ENCODE results near the gene XYLT1. TPM values are rescaled to one million over a fixed set of nuclear protein-coding genes. Genes with fewer than 3 reads are reported as not detected.

The XYLT1 gene
- total and polyA plus RNA-seq, 2 of the 8 experiments (the other 6 are each of a cell fraction or from before 2014, with no cell fraction given) = 6.6 to 25.4 TPM

DNA sequence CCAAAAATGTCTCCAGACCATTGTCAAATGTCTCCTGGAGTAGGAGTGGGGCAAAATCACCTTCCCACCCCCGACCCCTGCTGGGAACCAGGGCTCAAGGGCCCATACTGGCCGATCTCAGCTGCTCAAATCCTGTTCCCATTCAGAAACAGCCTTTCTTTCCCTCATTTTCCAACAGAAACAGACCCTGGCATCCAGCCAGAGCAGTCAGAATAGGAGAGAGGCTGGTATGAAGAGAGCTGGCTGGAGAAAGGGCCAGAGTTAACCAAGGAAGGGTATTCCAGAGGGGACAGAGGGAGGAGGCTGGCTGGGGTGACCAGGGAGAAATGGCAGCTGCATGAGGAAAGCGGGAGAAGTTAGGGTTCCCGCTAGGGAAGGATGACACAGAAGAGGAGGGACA lies 199.1 kb downstream of the XYLT1 start:
- no peak overlapping the region for H3K4me2 ChIP-seq (ENCODE audit: insufficient read depth in 1 of 2, low read depth in 2 of 2, low read length in 2 of 2)
- H4K8ac ChIP-seq (ENCODE audit: extremely low read depth, insufficient read depth, low read length) = no peak overlapping the region
- DNase-seq (ENCODE audit: low read depth in 1 of 2, low spot score in 2 of 2) = no peak
- no peak overlapping the region for H3K4me3 ChIP-seq (ENCODE audit: extremely low read depth in 1 of 4, insufficient read depth in 2 of 4, low read depth in 3 of 4, low read length in 4 of 4)
- H4K91ac ChIP-seq (replicated peaks; ENCODE audit: insufficient read length, low read length) = no peak overlapping the region
- H3K18ac ChIP-seq (ENCODE audit: extremely low read depth, low read length) = no peak overlapping the region
- H3K27me3 ChIP-seq (replicated peaks in 1 of 4; ENCODE audit: control insufficient read depth in 3 of 4, extremely low read depth in 1 of 4, insufficient read depth in 3 of 4, low read length in 3 of 4) = no peaks in the 10 kb centered on the region
- no peak overlapping the region for H3K14ac ChIP-seq (ENCODE audit: insufficient read length)
- no peaks in the 10 kb centered on the region for H3K79me2 ChIP-seq (ENCODE audit: control insufficient read depth in 1 of 2, insufficient read depth in 2 of 2, low read length in 2 of 2)
- no peak overlapping the region for H3K23ac ChIP-seq (ENCODE audit: insufficient read length)
- peaks cover 8% of the 10 kb centered on the region; the same call in 1 of the 2 replicates for H3K79me1 ChIP-seq (ENCODE audit: low read depth, low read length)
- peaks cover 1 to 9% (median 4%) of the 10 kb centered on the region in 4 experiments; a peak in 5 of 7 replicates for H3K4me1 ChIP-seq (replicated peaks in 1 of 4; ENCODE audit: control insufficient read depth in 3 of 4, insufficient read depth in 4 of 4, low read length in 3 of 4)
- H3K23me2 ChIP-seq (ENCODE audit: low read depth, low read length) = no peaks in the 10 kb centered on the region
- H4K20me1 ChIP-seq (replicated peaks in 1 of 2; ENCODE audit: control insufficient read depth in 1 of 2, insufficient read depth in 2 of 2, low read length in 2 of 2) = no peaks in the 10 kb centered on the region
- no peak overlapping the region for H2BK120ac ChIP-seq (replicated peaks; ENCODE audit: low read depth, low read length)
- no peak overlapping the region for H2AK5ac ChIP-seq (ENCODE audit: low read depth, low read length)
- no peak overlapping the region for H3K9ac ChIP-seq (replicated peaks in 1 of 4; ENCODE audit: extremely low read depth in 1 of 4, low read depth in 3 of 4, low read length in 3 of 4)
- H2BK20ac ChIP-seq (ENCODE audit: low read length) = no peak overlapping the region
- no peak overlapping the region for H2BK12ac ChIP-seq (ENCODE audit: low read depth, low read length)
- 82% methylated on average over 4 of the region's 4 CpGs; no CpG with 5 or more reads in 1 of the 2 experiments for WGBS, 2 experiments (ENCODE audit: extremely low coverage in 1 of 2, insufficient coverage in 1 of 2, insufficient read length in 1 of 2, insufficient replicate concordance in 2 of 2, low coverage in 1 of 2, low lambda C conversion rate in 2 of 2, missing lambda C conversion rate in 1 of 2)
- H3K56ac ChIP-seq (replicated peaks; ENCODE audit: insufficient read length, low read depth, low read length) = no peak overlapping the region
- H2BK5ac ChIP-seq (ENCODE audit: low read depth, low read length) = no peak overlapping the region
- H2AFZ ChIP-seq (ENCODE audit: low read length) = no peak overlapping the region
- no peaks in the 10 kb centered on the region for H3K36me3 ChIP-seq (ENCODE audit: control insufficient read depth in 2 of 4, insufficient read depth in 4 of 4, low read length in 3 of 4)
- H3K27ac ChIP-seq (ENCODE audit: low read depth, low read length) = no peak overlapping the region
- FAIRE-seq = no peak
- no peak for TF ChIP-seq KDM4A (IDR thresholded peaks at IDR 0.05; ENCODE audit: low read depth, low read length, severe bottlenecking)
- no peak for TF ChIP-seq RFX5 (IDR thresholded peaks at IDR 0.05; ENCODE audit: borderline replicate concordance, low read depth, low read length)
- TF ChIP-seq CREB1 (IDR thresholded peaks at IDR 0.05) = no peak
- TF ChIP-seq SIRT6 (IDR thresholded peaks at IDR 0.05; ENCODE audit: low read length) = no peak
- TF ChIP-seq, protein P1, sequence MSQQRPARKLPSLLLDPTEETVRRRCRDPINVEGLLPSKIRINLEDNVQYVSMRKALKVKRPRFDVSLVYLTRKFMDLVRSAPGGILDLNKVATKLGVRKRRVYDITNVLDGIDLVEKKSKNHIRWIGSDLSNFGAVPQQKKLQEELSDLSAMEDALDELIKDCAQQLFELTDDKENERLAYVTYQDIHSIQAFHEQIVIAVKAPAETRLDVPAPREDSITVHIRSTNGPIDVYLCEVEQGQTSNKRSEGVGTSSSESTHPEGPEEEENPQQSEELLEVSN (IDR thresholded peaks at IDR 0.05) = no peak
- TF ChIP-seq CTBP2 (IDR thresholded peaks at IDR 0.05; ENCODE audit: borderline replicate concordance, insufficient read depth, insufficient read length, low read length) = no peak
- no peak for TF ChIP-seq EGR1 (IDR thresholded peaks at IDR 0.05; ENCODE audit: borderline replicate concordance, low read depth, low read length)
- no peak for TF ChIP-seq HDAC2 (IDR thresholded peaks at IDR 0.05; ENCODE audit: borderline replicate concordance in 1 of 2, low read depth in 2 of 2, low read length in 2 of 2)
- no peak overlapping the region for H2BK15ac ChIP-seq (ENCODE audit: low read length)
- no peak overlapping the region for H4K5ac ChIP-seq (ENCODE audit: insufficient read length, low read depth, low read length)
- H3K9me3 ChIP-seq (ENCODE audit: insufficient read depth in 2 of 2, low read depth in 1 of 2, low read length in 1 of 2) = no peaks in the 10 kb centered on the region
- ChIA-PET CTCF (ENCODE audit: partially characterized antibody) (interaction anchor here (0.8 kb wide), 2 partner anchors 9 to 146 kb away, joined by 3 to 4 read pairs; no protein-coding TSS in a partner anchor), POLR2A (ENCODE audit: partially characterized antibody) (interaction anchor here (1.6 kb wide), 1 partner anchor 11 kb away, joined by 5 read pairs; no protein-coding TSS in a partner anchor)
- no peak overlapping the region for H3K4ac ChIP-seq (replicated peaks; ENCODE audit: insufficient read length, low read depth, low read length)

Data from H1 (cell line).